ENCODE results near the gene PHF11. TPM values are rescaled to one million over a fixed set of nuclear protein-coding genes. Genes with fewer than 3 reads are reported as not detected.

PHF11 gene
- total RNA-seq, 2 experiments from 2014 or later: 29.9 to 59.8 TPM

- POLR2A ChIA-PET: interaction anchor here (0.6 to 1.4 kb wide), 3 partner anchors 11 to 66 kb away, joined by 3 to 5 read pairs (median 4); no protein-coding TSS in a partner anchor
- CTCF ChIA-PET (ENCODE audit: unreplicated experiment): no interaction called here
- Histone ChIP-seq H3K4me1 (ENCODE audit: insufficient read depth, low read length, poor library complexity, severe bottlenecking) (peaks cover 1% of the 10 kb centered on the region), H3K27ac (ENCODE audit: low read depth, low read length, poor library complexity, severe bottlenecking) (no peak overlapping the region), H3K4me3 (ENCODE audit: low read depth, low read length, poor library complexity, severe bottlenecking) (no peak overlapping the region), H3K79me2 (ENCODE audit: insufficient read depth, low read depth, low read length) (no peaks in the 10 kb centered on the region), H4K20me1 (ENCODE audit: insufficient read depth, low read length) (no peaks in the 10 kb centered on the region), H2AFZ (ENCODE audit: low read length) (no peak overlapping the region), H3K9me3 (ENCODE audit: low read length) (no peaks in the 10 kb centered on the region), H3K36me3 (ENCODE audit: insufficient read depth, low read length) (peaks cover 27% of the 10 kb centered on the region), H3K9me2 (ENCODE audit: insufficient read depth, low read length) (no peaks in the 10 kb centered on the region), H3K4me2 (ENCODE audit: low read length) (no peak overlapping the region)
- TF ChIP-seq EZH2phosphoT487 (IDR thresholded peaks at IDR 0.05; ENCODE audit: borderline replicate concordance, low read depth, low read length): no peak
- intact Hi-C loops (cut with micrococcal nuclease; ENCODE audit: unreplicated experiment): no loop called here
- no TSS peak for BruUV-seq (replicated peaks)
- no peak for DNase-seq (ENCODE audit: low spot score)
Measured at GRCh38 chr13:49566461-49566860, 70.7 kb downstream of the PHF11 start.

GRCh38 chr13:49567491-49567890, 71.7 kb downstream of the PHF11 start:
- intact Hi-C loops (cut with micrococcal nuclease; ENCODE audit: unreplicated experiment): no loop called here
- ChIA-PET POLR2A (interaction anchor here (0.5 to 1.4 kb wide), 3 partner anchors 10 to 127 kb away, joined by 3 to 4 read pairs (median 3); no protein-coding TSS in a partner anchor), CTCF (ENCODE audit: unreplicated experiment) (no interaction called here)
- no peaks in the 10 kb centered on the region for H4K20me1 ChIP-seq (ENCODE audit: insufficient read depth, low read length)
- DNase-seq (ENCODE audit: low spot score): no peak
- no TSS peak for BruUV-seq (replicated peaks)
- no peak overlapping the region for H3K27ac ChIP-seq (ENCODE audit: low read depth, low read length, poor library complexity, severe bottlenecking)
- no peak overlapping the region for H2AFZ ChIP-seq (ENCODE audit: low read length)
- TF ChIP-seq CTCF (conservative IDR thresholded peaks at IDR 0.05; ENCODE audit: low read length) (no peak), EZH2phosphoT487 (IDR thresholded peaks at IDR 0.05; ENCODE audit: borderline replicate concordance, low read depth, low read length) (no peak)
- no peak overlapping the region for H3K4me3 ChIP-seq (ENCODE audit: low read depth, low read length, poor library complexity, severe bottlenecking)
- no peak overlapping the region for H3K4me2 ChIP-seq (ENCODE audit: low read length)
- H3K9me3 ChIP-seq (ENCODE audit: low read length): no peaks in the 10 kb centered on the region
- H3K36me3 ChIP-seq (ENCODE audit: insufficient read depth, low read length): peaks cover 25% of the 10 kb centered on the region
- no peaks in the 10 kb centered on the region for H3K79me2 ChIP-seq (ENCODE audit: insufficient read depth, low read depth, low read length)
- H3K4me1 ChIP-seq (ENCODE audit: insufficient read depth, low read length, poor library complexity, severe bottlenecking): peaks cover 6% of the 10 kb centered on the region
- H3K9me2 ChIP-seq (ENCODE audit: insufficient read depth, low read length): no peaks in the 10 kb centered on the region

DNA sequence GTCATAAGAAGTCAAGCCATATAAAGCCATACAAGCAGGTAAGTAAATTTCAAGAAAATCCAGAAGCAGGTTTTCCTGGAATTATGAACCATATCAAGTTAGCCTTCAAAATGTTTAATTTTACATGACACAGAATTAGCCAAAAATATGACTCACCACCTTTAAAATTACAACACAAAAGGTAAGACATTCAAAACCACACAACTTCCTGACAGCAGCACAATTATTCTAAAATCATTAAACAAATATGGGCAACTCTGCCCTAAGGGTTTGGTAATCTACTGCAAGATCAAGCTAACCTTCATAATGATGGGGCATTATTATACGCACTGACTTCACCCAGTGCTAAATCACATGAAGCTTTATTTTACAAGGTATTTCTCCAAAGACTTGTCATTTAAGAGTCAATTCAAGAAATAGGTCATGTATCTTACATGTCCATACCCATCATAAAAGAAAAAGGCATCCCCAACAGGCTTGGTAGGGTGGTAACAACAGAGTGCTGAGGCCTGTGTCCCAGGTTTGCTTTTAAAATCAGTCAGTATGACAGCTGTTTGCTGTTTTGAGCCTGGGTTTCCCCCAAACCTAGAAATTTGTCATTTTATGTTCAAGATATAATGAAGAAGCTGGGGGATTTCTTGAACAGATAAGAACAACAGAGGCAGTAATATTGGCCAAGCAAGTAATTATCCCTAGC, 74.4 kb downstream of the PHF11 start:
- H3K4me2 ChIP-seq (ENCODE audit: low read length): no peak overlapping the region

More for the DNA sequence above, 74.4 kb downstream of the PHF11 start:
- no TSS peak for BruUV-seq (replicated peaks)
- intact Hi-C loops (cut with micrococcal nuclease; ENCODE audit: unreplicated experiment): no loop called here
- Histone ChIP-seq H3K4me3 (ENCODE audit: low read depth, low read length, poor library complexity, severe bottlenecking) (no peak overlapping the region), H3K9me3 (ENCODE audit: low read length) (no peaks in the 10 kb centered on the region), H3K36me3 (ENCODE audit: insufficient read depth, low read length) (peaks cover 22% of the 10 kb centered on the region), H3K27ac (ENCODE audit: low read depth, low read length, poor library complexity, severe bottlenecking) (no peak overlapping the region), H2AFZ (ENCODE audit: low read length) (no peak overlapping the region), H3K79me2 (ENCODE audit: insufficient read depth, low read depth, low read length) (no peaks in the 10 kb centered on the region), H4K20me1 (ENCODE audit: insufficient read depth, low read length) (no peaks in the 10 kb centered on the region), H3K9me2 (ENCODE audit: insufficient read depth, low read length) (no peaks in the 10 kb centered on the region), H3K4me1 (ENCODE audit: insufficient read depth, low read length, poor library complexity, severe bottlenecking) (peaks cover 6% of the 10 kb centered on the region)
- POLR2A ChIA-PET: interaction anchor here (0.6 to 1.1 kb wide), 3 partner anchors 9 to 306 kb away, joined by 3 to 5 read pairs (median 4); partner anchors contain the start of gene RCBTB1
- TF ChIP-seq CTCF (conservative IDR thresholded peaks at IDR 0.05; ENCODE audit: low read length) (no peak), EZH2phosphoT487 (IDR thresholded peaks at IDR 0.05; ENCODE audit: borderline replicate concordance, low read depth, low read length) (no peak)
- no peak for DNase-seq (ENCODE audit: low spot score)
- CTCF ChIA-PET (ENCODE audit: unreplicated experiment): interaction anchor here (0.5 kb wide), 1 partner anchor 55 kb away, joined by 3 read pairs; no protein-coding TSS in a partner anchor

Measured in OCI-LY7 (cell line).